Fibroblast of the aortic adventitia (primary cell): ENCODE data around the gene ICAM2. TPM values are rescaled to one million over a fixed set of nuclear protein-coding genes. Genes with fewer than 3 reads are reported as not detected.

Experiments used
- DNase-seq: peaks from one replicate; pipeline ENCODE4 v3.0.0-alpha.2; 2010; ENCODE audit warnings: low read depth
- H3K4me3 ChIP-seq: 2 replicates; pipeline ENCODE4 v1.5.1; 2011; ENCODE audit warnings: low read depth, mild to moderate bottlenecking, control low read depth, low read length, moderate library complexity
- CTCF ChIP-seq: IDR thresholded peaks from 2 replicates; pipeline ENCODE4 v1.5.1; 2011; ENCODE audit warnings: mild to moderate bottlenecking, low read length, control low read depth, inconsistent platforms; ENCODE audit not compliant: insufficient read depth
- total RNA-seq: library from RNA; depleted of rRNA; stranded (reverse); fragments of >200 nt; gene quantifications from 2 replicates; pipeline ENCODE4 v1.2.3, GENCODE V29; 2012; ENCODE audit warnings: low replicate concordance

The ICAM2 gene
- total RNA-seq, 1 donor = 2.6 TPM

DNA sequence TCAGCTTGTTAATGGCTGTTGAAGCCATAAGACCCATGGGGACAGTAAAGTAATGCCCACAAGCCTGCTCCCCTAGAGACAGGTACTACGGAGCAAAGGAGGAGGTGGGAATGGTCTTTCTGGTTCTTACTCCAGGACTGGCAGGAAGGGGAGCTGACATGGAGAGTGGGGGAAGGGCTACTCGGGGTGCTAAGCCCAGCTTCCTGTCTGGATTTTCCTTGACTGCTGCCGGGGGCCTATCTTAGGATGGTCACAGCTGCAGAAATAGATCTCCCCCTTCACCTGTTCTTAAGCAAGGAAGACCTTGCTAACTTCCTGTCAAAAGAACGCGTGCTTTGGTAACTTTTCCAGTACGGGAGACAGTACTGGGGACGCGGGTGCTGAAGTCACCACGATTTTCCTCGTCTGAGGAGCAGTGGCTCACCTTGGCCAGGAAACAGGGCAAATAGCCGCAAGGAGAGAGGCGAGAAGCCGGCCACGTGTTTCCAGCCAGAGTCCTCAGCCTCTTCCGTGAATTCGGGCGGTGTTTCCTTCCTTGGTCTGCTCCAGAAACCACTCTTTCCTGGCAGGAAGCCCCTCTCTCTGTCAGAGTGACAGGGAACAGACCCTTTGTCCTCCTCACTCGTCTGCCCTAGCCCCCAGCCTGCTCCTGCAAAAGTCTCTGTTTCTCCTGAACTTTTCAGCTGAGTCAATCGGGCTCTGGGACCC is 22.9 kb downstream of the ICAM2 start:
- no peak for DNase-seq
- H3K4me3 ChIP-seq = peak overlapping the region; percentile 74
- TF ChIP-seq CTCF = no peak

DNA sequence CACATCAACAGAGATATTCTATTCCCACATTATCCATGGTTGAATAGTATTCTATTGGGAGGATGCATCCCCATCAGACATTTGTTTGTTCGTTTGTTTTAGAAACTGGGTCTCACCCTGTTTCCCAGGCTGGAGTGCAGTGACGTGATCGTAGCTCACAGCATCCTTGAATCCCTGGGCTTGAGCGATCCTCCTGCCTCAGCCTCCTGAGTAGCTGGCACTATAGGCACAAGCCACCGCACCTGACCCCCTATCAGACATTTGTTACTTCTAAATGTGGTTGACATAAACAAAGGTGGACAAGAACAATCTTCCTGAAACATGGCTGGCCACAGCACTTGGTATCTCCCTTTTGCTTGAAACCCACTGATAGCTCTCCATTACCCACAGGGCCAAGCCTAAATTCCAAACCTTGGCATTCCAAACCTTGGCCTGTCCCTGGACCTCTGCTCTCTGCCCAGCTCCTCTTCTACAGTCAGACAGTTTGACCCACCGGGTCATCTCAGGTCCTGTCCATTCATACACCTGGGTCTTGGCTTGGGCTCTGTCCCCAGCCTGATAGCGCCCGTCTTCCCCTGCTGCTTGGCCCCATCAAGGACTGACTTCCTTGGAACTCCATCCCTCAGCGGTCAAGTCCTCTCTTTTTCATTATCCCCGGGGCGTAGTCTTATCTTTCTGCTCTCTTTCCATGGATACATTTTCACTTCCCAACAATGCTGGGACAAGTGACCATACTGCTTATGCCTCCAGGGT is 23.8 kb downstream of the ICAM2 start:
- no peak overlapping the region for H3K4me3 ChIP-seq
- DNase-seq = no peak
- TF ChIP-seq CTCF = no peak

DNA sequence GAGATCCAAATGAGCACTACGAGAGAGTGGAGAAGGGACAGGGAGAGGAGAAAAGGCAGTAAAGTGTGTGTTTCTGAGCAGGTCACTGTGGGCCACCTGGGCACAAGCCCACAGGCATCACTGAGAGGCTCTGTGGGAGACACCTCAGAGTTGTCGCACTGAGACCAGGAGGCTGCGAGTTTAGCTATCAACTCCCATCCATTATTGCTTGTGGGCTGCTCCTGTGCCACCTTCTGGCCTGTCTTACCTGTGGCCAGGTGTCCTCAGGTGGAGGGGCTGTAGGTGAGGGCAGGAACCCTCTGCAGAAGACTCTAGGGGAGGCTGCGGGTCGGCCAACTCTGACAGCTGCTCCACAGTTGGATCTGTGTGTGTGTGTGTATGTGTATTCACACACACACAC is 24.8 kb downstream of the ICAM2 start:
- no peak for TF ChIP-seq CTCF
- no peak overlapping the region for H3K4me3 ChIP-seq
- no peak for DNase-seq

DNA sequence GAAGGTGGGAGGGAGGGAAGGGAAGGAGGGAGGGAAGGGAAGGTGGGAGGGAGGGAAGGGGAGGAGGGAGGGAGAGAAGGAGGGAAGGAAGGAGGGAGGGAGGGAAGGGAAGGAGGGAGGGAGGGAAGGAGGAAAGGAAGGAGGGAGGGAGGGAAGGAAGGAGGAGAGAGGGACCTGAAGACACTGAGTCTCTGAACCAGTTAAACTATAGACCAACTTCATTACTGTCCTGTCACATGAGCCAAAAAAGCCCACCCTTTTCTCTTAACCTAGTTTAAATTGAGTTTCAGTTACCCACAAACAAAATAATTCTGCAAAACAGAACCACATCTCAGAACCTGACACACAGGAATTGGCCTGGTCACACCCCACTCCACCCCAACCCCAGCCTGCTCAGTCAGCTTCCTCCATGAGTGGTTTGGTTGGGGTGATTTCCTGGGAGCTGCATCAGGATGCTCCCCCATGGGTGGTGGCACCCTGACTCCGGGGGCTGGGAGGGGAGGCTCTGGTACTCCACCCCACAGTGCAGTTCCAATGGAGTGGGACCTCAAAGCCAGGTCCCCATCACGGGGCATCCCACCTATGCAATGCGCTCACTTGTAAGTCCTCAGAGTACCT is 27.0 kb downstream of the ICAM2 start:
- TF ChIP-seq CTCF = no peak
- no peak for DNase-seq
- H3K4me3 ChIP-seq = no peak overlapping the region

DNA sequence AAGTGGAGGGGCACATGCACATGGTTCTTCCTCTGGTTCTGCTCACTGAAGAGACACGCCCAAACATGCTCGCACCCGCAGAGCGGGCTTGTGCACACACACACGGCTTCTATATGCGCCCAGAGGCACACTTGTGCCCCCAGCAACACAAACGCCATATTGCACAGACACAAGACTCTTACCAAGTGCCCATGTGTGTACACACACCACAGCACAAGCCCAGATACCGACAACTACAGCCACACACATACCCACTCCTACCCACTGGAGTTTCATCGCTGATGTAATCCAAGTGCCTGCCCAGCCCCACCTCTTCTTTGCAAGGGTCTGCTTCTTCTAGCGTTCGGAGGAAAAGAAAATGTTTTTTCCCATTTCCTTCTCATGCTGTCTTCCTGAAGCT is 28.8 kb downstream of the ICAM2 start:
- DNase-seq = no peak
- H3K4me3 ChIP-seq = no peak overlapping the region
- TF ChIP-seq CTCF = no peak

DNA sequence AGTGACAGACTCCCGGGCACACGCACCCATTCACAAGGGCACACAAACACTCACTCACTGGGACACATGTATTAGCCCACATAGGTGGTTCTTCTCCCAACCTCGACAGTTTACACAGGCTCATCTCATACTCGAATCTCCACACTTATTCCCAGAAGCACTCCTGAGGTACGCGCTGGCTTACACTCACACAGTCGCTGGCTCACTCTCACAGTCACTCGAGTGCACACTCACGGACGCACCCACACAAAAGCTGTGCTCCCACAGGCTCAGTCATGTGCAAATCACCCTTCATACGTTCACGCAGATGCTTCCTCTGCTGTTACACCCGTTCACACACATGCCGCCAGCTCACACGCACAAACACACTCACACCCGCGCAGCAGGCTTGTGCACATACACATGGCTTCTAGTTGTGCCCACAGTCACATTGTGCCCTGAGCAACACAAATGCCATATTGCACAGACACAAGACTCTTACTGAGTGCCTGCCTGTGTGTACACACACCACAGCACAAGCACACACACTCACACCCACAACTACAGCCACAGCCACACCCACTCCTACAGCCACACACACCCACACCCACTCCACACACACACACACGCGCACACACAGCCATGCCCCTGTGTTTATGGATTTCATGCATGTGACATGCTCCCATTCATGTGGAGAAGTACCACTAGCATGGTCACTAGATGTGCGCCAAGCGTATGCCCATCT is 30.6 kb downstream of the ICAM2 start:
- no peak for DNase-seq
- no peak overlapping the region for H3K4me3 ChIP-seq
- no peak for TF ChIP-seq CTCF
